GM19240 (cell line): ENCODE results near the gene CMTM7.
"Not testable (repeated sequence)": the region's sequence is repeated elsewhere in the genome, so short reads cannot be mapped to it uniquely, and the experiment has no call there.

ENCODE experiments used
- DNase-seq: peaks from one replicate; pipeline ENCODE4 v3.0.0; 2011; ENCODE audit warnings: low spot score; ENCODE audit not compliant: insufficient read length

The CMTM7 gene

GRCh38 chr3:32381922-32382321 lies 9.7 kb upstream of the CMTM7 start:
- DNase-seq = no peak

- DNase-seq = no peak
Measured at GRCh38 chr3:32383136-32383711, 8.4 kb upstream of the CMTM7 start.

- no peak for DNase-seq
Measured at GRCh38 chr3:32384938-32385337, 6.7 kb upstream of the CMTM7 start.

- DNase-seq = no peak
Measured at GRCh38 chr3:32387512-32387911, 4.1 kb upstream of the CMTM7 start.

- DNase-seq = not testable (repeated sequence)
Measured at GRCh38 chr3:32389577-32389976, 2.1 kb upstream of the CMTM7 start.

- DNase-seq = no peak
Measured at GRCh38 chr3:32392536-32393302, 1.1 kb downstream of the CMTM7 start.

GRCh38 chr3:32395496-32395895 lies 3.8 kb downstream of the CMTM7 start:
- no peak for DNase-seq

- no peak for DNase-seq
Measured at GRCh38 chr3:32397941-32398340, 6.3 kb downstream of the CMTM7 start.

- no peak for DNase-seq
Measured at GRCh38 chr3:32398531-32398930, 6.9 kb downstream of the CMTM7 start.

GRCh38 chr3:32399030-32399620 lies 7.5 kb downstream of the CMTM7 start:
- DNase-seq = no peak

GRCh38 chr3:32401126-32401525 lies 9.5 kb downstream of the CMTM7 start:
- no peak for DNase-seq

- no peak for DNase-seq
Measured at GRCh38 chr3:32401556-32402081, 10.0 kb downstream of the CMTM7 start.

GRCh38 chr3:32403663-32404062 lies 12.0 kb downstream of the CMTM7 start:
- no peak for DNase-seq

GRCh38 chr3:32404714-32405113 lies 13.1 kb downstream of the CMTM7 start:
- no peak for DNase-seq

GRCh38 chr3:32405155-32405554 lies 13.5 kb downstream of the CMTM7 start:
- DNase-seq = no peak

- DNase-seq = no peak
Measured at GRCh38 chr3:32405711-32406323, 14.2 kb downstream of the CMTM7 start.

- no peak for DNase-seq
Measured at GRCh38 chr3:32406486-32407408, 15.1 kb downstream of the CMTM7 start.

- no peak for DNase-seq
Measured at GRCh38 chr3:32410367-32411246, 19.0 kb downstream of the CMTM7 start.

GRCh38 chr3:32411442-32411841 lies 19.8 kb downstream of the CMTM7 start:
- DNase-seq = no peak

GRCh38 chr3:32412887-32413286 lies 21.2 kb downstream of the CMTM7 start:
- no peak for DNase-seq
